AG04450 (cell line): ENCODE data around the gene HSPA5. TPM values are rescaled to one million over a fixed set of nuclear protein-coding genes. Genes with fewer than 3 reads are reported as not detected.

Experiments used
- CTCF ChIA-PET: fragments of 300-600, 350-600 bp; formaldehyde crosslinking; extraction: SDS; loops from one replicate; lab custom pipeline; 2022; ENCODE audit warnings: antibody characterized with exemption, inconsistent platforms; lab: Charles Lee
- POLR2A ChIA-PET: fragments of 350-600 bp; formaldehyde crosslinking; extraction: SDS; loops from one replicate; lab custom pipeline; 2021; ENCODE audit warnings: antibody characterized with exemption, inconsistent platforms; lab: Yijun Ruan, JAX
- DNase-seq: peaks from one replicate; pipeline ENCODE4 v3.0.0-alpha.2; 2011; ENCODE audit warnings: low read depth, low spot score
- H3K27ac ChIP-seq: one replicate; pipeline ENCODE4 v1.5.1; 2012; ENCODE audit warnings: low read depth, low read length, control low read depth
- H3K27me3 ChIP-seq: one replicate; pipeline ENCODE4 v1.6.0; 2012; ENCODE audit warnings: low read length; ENCODE audit not compliant: control insufficient read depth, insufficient read depth
- H3K4me3 ChIP-seq: 2 replicates; pipeline ENCODE4 v1.5.1; 2011; ENCODE audit warnings: mild to moderate bottlenecking, low read depth, low read length, control low read depth
- H3K9me3 ChIP-seq: 2 replicates; pipeline ENCODE4 v1.5.1; 2012; ENCODE audit warnings: low read length; ENCODE audit not compliant: control insufficient read depth, insufficient read depth
- CTCF ChIP-seq: IDR thresholded peaks from 2 replicates; pipeline ENCODE4 v1.5.1; 2011; ENCODE audit warnings: low read depth, low read length, control low read depth, inconsistent platforms
- polyA plus RNA-seq: library from polyadenylated mRNA; depleted of rRNA; stranded (reverse); fragments of >200 nt; gene quantifications from 2 replicates; pipeline ENCODE4 v1.2.3, GENCODE V29; 2011

Gene HSPA5
- polyA plus RNA-seq, 1 experiment = 591 TPM

- peak overlapping the region; percentile 89 for H3K4me3 ChIP-seq
- peak overlapping the region; percentile 99 for H3K27ac ChIP-seq
- H3K27me3 ChIP-seq = no peaks in the 10 kb centered on the region
- DNase-seq = no peak
- ChIA-PET POLR2A (interaction anchor here (0.6 to 2.4 kb wide), 37 partner anchors 8 to 583 kb away, joined by 3 to 37 read pairs (median 4); partner anchors contain the start of genes ARPC5L, GAPVD1, GOLGA1 and RABEPK), CTCF (interaction anchor here (0.7 to 1.7 kb wide), 2 partner anchors 18 to 209 kb away, joined by 4 to 5 read pairs; no protein-coding TSS in a partner anchor)
- peaks cover 4% of the 10 kb centered on the region; the same call in 1 of the 2 replicates for H3K9me3 ChIP-seq
- TF ChIP-seq CTCF = no peak
Measured at GRCh38 chr9:125241863-125242739, 958 bp upstream of the HSPA5 start.

- no peak for TF ChIP-seq CTCF
- peak overlapping the region; percentile 93 for H3K27ac ChIP-seq
- CTCF ChIA-PET = no interaction called here
- H3K4me3 ChIP-seq = peak overlapping the region; percentile 100
- POLR2A ChIA-PET = interaction anchor here (0.8 to 2.4 kb wide), 17 partner anchors 9 to 469 kb away, joined by 3 to 37 read pairs (median 5); partner anchors contain the start of genes ARPC5L, GAPVD1 and RPL35
- peaks cover 4% of the 10 kb centered on the region; the same call in 1 of the 2 replicates for H3K9me3 ChIP-seq
- H3K27me3 ChIP-seq = no peaks in the 10 kb centered on the region
- no peak for DNase-seq
Measured at GRCh38 chr9:125240649-125240999, 519 bp downstream of the HSPA5 start.

- Histone ChIP-seq H3K9me3 (peaks cover 4% of the 10 kb centered on the region; the same call in 1 of the 2 replicates), H3K27me3 (no peaks in the 10 kb centered on the region), H3K27ac (peak overlapping the region; percentile 93), H3K4me3 (peak overlapping the region; percentile 100)
- ChIA-PET CTCF (no interaction called here), POLR2A (interaction anchor here (0.7 to 2.3 kb wide), 8 partner anchors 9 to 114 kb away, joined by 3 to 37 read pairs (median 5); partner anchors contain the start of gene GAPVD1)
- DNase-seq = no peak
- no peak for TF ChIP-seq CTCF
Measured at GRCh38 chr9:125239631-125240597, 1.2 kb downstream of the HSPA5 start.

- CTCF ChIA-PET = no interaction called here
- TF ChIP-seq CTCF = no peak
- Histone ChIP-seq H3K27me3 (no peaks in the 10 kb centered on the region), H3K4me3 (peak overlapping the region; percentile 100), H3K27ac (no peak overlapping the region), H3K9me3 (peaks cover 4% of the 10 kb centered on the region; the same call in 1 of the 2 replicates)
- DNase-seq = no peak
- POLR2A ChIA-PET = interaction anchor here (0.6 kb wide), 2 partner anchors 13 to 39 kb away, joined by 3 to 4 read pairs; no protein-coding TSS in a partner anchor
Measured at GRCh38 chr9:125238915-125239446, 2.2 kb downstream of the HSPA5 start.
